Mononuclear cell (primary cell): Measurements from ENCODE around the gene PLEKHA6. TPM values are rescaled to one million over a fixed set of nuclear protein-coding genes. Genes with fewer than 3 reads are reported as not detected.

Experiments
- H3K27me3 ChIP-seq: 2 replicates; pipeline ENCODE4 v1.6.0; 2011; ENCODE audit warnings: low read length, control low read depth; ENCODE audit not compliant: insufficient read depth
- H3K4me1 ChIP-seq: 2 replicates; pipeline ENCODE4 v1.5.1; 2011; ENCODE audit warnings: mild to moderate bottlenecking, low read length, control low read depth; ENCODE audit not compliant: insufficient read depth
- H3K4me3 ChIP-seq: 2 replicates; pipeline ENCODE4 v1.5.1; 2011; ENCODE audit warnings: mild to moderate bottlenecking, low read length, moderate library complexity
- H3K9me3 ChIP-seq: 2 replicates; pipeline ENCODE4 v1.5.1; 2011; ENCODE audit warnings: low read depth, mild to moderate bottlenecking, control low read depth, low read length
- total RNA-seq: library from RNA; depleted of rRNA; stranded (reverse); fragments of >200 nt; gene quantifications from one replicate; pipeline ENCODE4 v1.2.3, GENCODE V29; 2012

The PLEKHA6 gene
- total RNA-seq, 1 donor, result under 0.01 TPM

DNA sequence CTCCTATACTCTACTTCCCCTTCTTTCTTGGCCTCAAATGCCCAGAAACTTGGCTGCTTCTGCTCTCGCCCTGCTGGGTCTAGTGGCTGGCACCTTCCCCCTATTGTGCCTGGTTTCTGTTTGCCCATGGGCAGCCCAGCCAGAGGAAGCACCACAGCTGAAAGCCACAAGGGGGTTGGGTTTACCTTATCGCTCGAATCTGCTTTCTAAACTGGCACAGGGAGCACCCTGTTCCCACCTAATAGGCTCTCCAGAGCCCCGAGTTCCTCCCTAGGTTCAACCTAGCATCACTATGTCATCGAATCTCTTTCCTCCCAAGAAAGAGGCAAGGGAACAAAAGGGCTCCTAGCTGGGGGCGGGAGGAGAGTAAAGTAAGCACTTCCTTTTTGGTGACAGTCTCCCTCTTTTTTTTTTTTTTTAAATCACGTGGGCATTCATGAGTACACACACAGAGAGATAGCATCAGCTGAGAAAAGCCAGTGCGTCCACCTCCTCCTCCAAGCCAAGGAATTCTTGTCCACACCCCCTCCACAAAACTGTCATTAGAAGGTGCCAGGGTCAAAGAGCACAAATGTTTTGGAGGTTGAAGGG, 72.8 kb downstream of the PLEKHA6 start:
- Histone ChIP-seq H3K9me3 (no peaks in the 10 kb centered on the region), H3K4me3 (peak overlapping the region; percentile 35), H3K27me3 (peaks cover 3% of the 10 kb centered on the region), H3K4me1 (peaks cover 36% of the 10 kb centered on the region)

GRCh38 chr1:204286315-204286714, 73.4 kb downstream of the PLEKHA6 start:
- Histone ChIP-seq H3K4me1 (peaks cover 36% of the 10 kb centered on the region), H3K4me3 (no peak overlapping the region), H3K9me3 (no peaks in the 10 kb centered on the region), H3K27me3 (peaks cover 2% of the 10 kb centered on the region)

DNA sequence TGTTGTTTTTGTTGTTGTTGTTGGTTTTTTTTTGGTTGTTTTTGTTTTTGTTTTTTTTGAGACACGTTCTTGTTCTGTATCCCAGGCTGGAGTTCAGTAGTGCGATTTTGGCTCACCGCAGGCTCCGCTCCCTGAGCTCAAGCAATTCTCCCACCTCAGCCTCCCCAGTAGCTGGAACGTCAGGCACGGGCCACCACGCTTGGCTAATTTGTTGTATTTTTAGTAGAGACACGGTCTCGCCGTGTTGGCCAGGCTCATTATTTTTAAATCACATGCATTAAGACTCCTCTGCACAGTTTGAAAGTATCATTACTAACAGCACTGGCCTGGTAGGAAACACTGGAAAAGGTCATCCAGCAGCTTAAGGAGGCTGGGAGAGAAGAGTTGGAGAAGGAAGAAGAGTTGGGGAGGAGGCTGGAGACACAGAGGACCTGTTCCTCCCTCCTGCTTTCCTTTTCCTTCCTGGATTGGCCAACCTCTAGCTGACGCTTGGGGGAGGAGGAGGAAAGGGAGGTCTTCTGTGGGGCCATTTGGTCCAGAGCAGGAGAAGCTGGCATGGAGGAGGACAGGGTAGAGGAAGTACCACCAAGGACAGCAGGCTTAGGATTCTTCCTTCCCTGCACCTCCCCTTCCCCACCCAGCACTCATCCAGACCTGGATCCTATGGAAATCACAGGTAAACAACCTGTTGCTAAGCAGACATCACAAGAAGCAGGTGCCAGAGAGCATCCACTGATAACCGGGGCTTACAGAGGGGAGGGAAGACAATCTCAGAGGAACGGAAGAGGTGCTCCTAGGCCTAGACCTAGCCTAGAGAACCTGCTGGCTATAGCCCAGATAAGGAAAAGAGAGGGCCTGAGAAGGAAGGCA, 74.1 kb downstream of the PLEKHA6 start:
- Histone ChIP-seq H3K4me1 (peaks cover 36% of the 10 kb centered on the region), H3K9me3 (no peaks in the 10 kb centered on the region), H3K27me3 (no peaks in the 10 kb centered on the region), H3K4me3 (no peak overlapping the region)

- Histone ChIP-seq H3K27me3 (no peaks in the 10 kb centered on the region), H3K9me3 (no peaks in the 10 kb centered on the region), H3K4me3 (no peak overlapping the region), H3K4me1 (peaks cover 36% of the 10 kb centered on the region)
These were observed 74.8 kb downstream of the PLEKHA6 start for GRCh38 chr1:204284929-204285328.

DNA sequence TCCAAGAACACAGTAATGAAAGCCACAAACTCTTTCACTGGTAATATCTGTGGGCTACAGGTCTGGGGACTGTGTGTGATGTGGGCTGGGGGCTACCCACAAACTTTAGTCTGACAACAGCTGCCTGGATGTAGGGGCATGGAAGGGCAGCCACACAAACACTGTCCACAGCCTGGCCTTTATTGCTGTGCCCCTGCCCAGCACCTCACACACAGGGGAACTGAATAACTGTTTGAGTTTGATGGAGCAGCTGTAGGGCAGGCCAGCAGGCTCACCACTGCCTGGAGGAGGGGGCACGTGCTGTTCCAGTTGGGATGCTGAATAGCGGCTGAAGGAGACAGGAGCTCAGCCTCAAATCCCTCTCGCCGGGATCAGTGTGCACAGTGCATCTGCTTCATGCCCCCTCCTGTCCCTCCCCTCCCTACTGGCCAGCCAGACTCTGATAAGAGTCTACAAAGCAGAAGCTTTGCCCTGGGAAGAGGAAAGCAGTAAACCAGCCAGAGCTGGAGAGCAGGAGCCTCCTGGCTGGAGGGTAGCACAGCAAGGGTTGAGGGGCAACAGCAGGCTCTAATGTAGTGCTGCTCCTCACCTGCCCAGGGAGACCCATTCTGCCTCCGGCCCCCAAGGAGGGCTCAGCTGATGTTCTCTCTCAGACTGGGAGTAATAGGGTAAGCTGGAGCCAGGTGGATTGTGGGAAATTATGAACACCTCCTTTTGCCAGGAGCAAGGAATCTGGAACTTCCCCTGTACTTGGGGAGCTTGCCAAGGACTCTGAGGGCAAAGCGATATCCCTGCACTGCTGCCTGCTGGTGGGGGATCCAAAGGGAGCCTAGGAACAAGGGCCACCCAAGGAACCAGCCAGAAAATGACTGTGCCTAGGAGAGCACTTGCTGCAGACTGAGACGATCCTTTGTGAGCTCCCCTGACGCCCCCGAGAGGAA, 75.7 kb downstream of the PLEKHA6 start:
- no peaks in the 10 kb centered on the region for H3K9me3 ChIP-seq
- H3K4me1 ChIP-seq, result peaks cover 36% of the 10 kb centered on the region
- H3K4me3 ChIP-seq, result no peak overlapping the region
- no peaks in the 10 kb centered on the region for H3K27me3 ChIP-seq

GRCh38 chr1:204282761-204283221, 76.9 kb downstream of the PLEKHA6 start:
- H3K9me3 ChIP-seq, result no peaks in the 10 kb centered on the region
- H3K4me1 ChIP-seq, result peaks cover 25% of the 10 kb centered on the region
- no peak overlapping the region for H3K4me3 ChIP-seq
- H3K27me3 ChIP-seq, result no peaks in the 10 kb centered on the region

DNA sequence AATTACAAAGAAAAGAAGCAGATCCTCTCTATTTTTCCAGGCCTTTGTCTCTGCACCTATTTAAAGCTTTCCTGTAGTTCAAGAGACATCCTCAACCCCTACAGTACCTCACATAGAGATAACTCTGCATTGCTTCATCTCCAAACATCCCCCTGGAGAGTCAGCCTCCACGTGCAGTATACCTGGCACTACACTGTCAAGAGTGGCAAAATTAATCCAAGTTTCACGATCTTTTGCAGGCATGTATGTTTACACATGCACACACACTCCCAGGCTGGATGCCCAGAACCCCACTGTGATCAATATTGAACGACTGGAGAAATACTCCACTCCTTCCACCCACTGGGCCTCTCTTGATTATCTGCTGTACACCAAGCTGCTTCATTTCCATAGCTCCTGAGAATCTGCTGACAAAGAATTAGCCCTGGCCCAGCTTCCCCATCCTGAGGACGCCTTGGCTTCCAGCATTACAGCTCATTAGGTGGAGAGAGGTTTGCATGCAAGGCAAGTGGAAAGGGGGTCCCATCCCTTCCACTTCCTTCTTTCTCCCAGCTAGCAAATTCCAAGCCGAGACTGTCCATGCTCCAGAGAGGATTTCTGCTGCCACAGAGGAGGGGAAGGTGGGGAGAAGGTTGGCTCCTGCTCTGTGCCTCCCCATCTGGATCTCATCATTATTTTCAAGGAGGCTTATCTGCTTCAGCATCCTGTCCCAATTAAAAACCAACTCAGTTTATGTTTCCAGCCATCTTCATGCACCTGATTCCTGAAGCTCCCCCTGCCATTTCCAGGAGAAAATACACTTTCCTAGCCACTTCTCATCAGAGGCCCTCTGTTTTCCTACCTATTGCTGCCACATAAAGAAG, 79.4 kb downstream of the PLEKHA6 start:
- Histone ChIP-seq H3K27me3 (no peaks in the 10 kb centered on the region), H3K4me1 (peaks cover under 1% of the 10 kb centered on the region), H3K4me3 (no peak overlapping the region), H3K9me3 (no peaks in the 10 kb centered on the region)

GRCh38 chr1:204278958-204279357, 80.8 kb downstream of the PLEKHA6 start:
- Histone ChIP-seq H3K27me3 (no peaks in the 10 kb centered on the region), H3K9me3 (no peaks in the 10 kb centered on the region), H3K4me3 (no peak overlapping the region), H3K4me1 (peaks cover 4% of the 10 kb centered on the region)

- Histone ChIP-seq H3K4me1 (peaks cover 6% of the 10 kb centered on the region), H3K9me3 (no peaks in the 10 kb centered on the region), H3K27me3 (no peaks in the 10 kb centered on the region), H3K4me3 (no peak overlapping the region)
These were observed 81.5 kb downstream of the PLEKHA6 start for GRCh38 chr1:204278251-204278650.

- no peaks in the 10 kb centered on the region for H3K9me3 ChIP-seq
- H3K4me3 ChIP-seq, result no peak overlapping the region
- peaks cover 12% of the 10 kb centered on the region for H3K4me1 ChIP-seq
- H3K27me3 ChIP-seq, result no peaks in the 10 kb centered on the region
These were observed 82.0 kb downstream of the PLEKHA6 start for GRCh38 chr1:204277563-204278219.

- peaks cover 26% of the 10 kb centered on the region for H3K4me1 ChIP-seq
- no peak overlapping the region for H3K4me3 ChIP-seq
- no peaks in the 10 kb centered on the region for H3K9me3 ChIP-seq
- no peaks in the 10 kb centered on the region for H3K27me3 ChIP-seq
These were observed 83.9 kb downstream of the PLEKHA6 start for GRCh38 chr1:204275695-204276370.

GRCh38 chr1:204274446-204274845, 85.3 kb downstream of the PLEKHA6 start:
- Histone ChIP-seq H3K9me3 (no peaks in the 10 kb centered on the region), H3K27me3 (no peaks in the 10 kb centered on the region), H3K4me3 (no peak overlapping the region), H3K4me1 (peaks cover 30% of the 10 kb centered on the region)

DNA sequence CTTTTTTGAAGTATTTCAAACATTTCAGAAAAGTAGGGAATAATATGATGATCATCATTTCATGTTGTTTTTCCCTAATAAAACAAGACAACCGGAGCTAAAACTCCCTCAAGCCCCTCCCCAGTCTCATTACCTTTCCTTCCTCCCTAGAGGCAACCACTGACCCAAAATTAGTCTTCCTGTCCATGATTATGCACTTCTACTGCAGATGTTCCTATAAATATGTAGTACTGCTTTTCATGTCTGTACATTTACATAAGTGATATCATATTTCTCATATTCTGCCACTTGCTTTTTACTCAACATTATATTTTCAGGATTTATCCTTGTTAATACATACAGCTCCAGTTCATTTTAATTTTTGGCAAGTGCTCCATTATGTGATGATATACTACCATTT, 87.2 kb downstream of the PLEKHA6 start:
- H3K4me3 ChIP-seq, result no peak overlapping the region
- peaks cover 30% of the 10 kb centered on the region for H3K4me1 ChIP-seq
- no peaks in the 10 kb centered on the region for H3K9me3 ChIP-seq
- H3K27me3 ChIP-seq, result no peaks in the 10 kb centered on the region
